Measurements from ENCODE around the gene PLEKHG3.

The PLEKHG3 gene

GRCh38 chr14:64685371-64686281, 18.6 kb upstream of the PLEKHG3 start:
- no peak for TF ChIP-seq TAF1 (IDR thresholded peaks at IDR 0.05; ENCODE audit: low read depth)
- TF ChIP-seq REST (IDR thresholded peaks at IDR 0.05; ENCODE audit: low read depth) = no peak
- no peak for TF ChIP-seq EP300 (IDR thresholded peaks at IDR 0.05; ENCODE audit: borderline replicate concordance)
- TF ChIP-seq TEAD4 (IDR thresholded peaks at IDR 0.05) = no peak
- TF ChIP-seq RAD21 (IDR thresholded peaks at IDR 0.05; ENCODE audit: low read depth) = no peak
- no peak for TF ChIP-seq NFIC (IDR thresholded peaks at IDR 0.05)

- TF ChIP-seq TAF1 (IDR thresholded peaks at IDR 0.05; ENCODE audit: low read depth) (no peak), TCF12 (IDR thresholded peaks at IDR 0.05; ENCODE audit: low read depth) (no peak), CEBPB (IDR thresholded peaks at IDR 0.05) (no peak), FOXM1 (IDR thresholded peaks at IDR 0.05; ENCODE audit: borderline replicate concordance, low read depth) (no peak), TEAD4 (IDR thresholded peaks at IDR 0.05) (no peak), ZBTB7A (IDR thresholded peaks at IDR 0.05; ENCODE audit: low read depth) (no peak), REST (IDR thresholded peaks at IDR 0.05; ENCODE audit: low read depth) (no peak), USF1 (IDR thresholded peaks at IDR 0.05) (no peak), EP300 (IDR thresholded peaks at IDR 0.05; ENCODE audit: borderline replicate concordance) (no peak), NFIC (IDR thresholded peaks at IDR 0.05) (no peak), RAD21 (IDR thresholded peaks at IDR 0.05; ENCODE audit: low read depth) (no peak), MAX (IDR thresholded peaks at IDR 0.05) (no peak), YY1 (IDR thresholded peaks at IDR 0.05; ENCODE audit: low read depth) (no peak)
Observed at GRCh38 chr14:64686282-64686615, 18.0 kb upstream of the PLEKHG3 start.

GRCh38 chr14:64688031-64688430, 16.2 kb upstream of the PLEKHG3 start:
- no peak for TF ChIP-seq RAD21 (IDR thresholded peaks at IDR 0.05; ENCODE audit: low read depth)
- no peak for TF ChIP-seq USF1 (IDR thresholded peaks at IDR 0.05)
- no peak for TF ChIP-seq TAF1 (IDR thresholded peaks at IDR 0.05; ENCODE audit: low read depth)
- TF ChIP-seq ZBTB7A (IDR thresholded peaks at IDR 0.05; ENCODE audit: low read depth) = no peak
- TF ChIP-seq TEAD4 (IDR thresholded peaks at IDR 0.05) = no peak
- TF ChIP-seq EP300 (IDR thresholded peaks at IDR 0.05; ENCODE audit: borderline replicate concordance) = no peak
- no peak for TF ChIP-seq YY1 (IDR thresholded peaks at IDR 0.05; ENCODE audit: low read depth)
- TF ChIP-seq TCF12 (IDR thresholded peaks at IDR 0.05; ENCODE audit: low read depth) = no peak
- TF ChIP-seq MAX (IDR thresholded peaks at IDR 0.05) = no peak
- no peak for TF ChIP-seq REST (IDR thresholded peaks at IDR 0.05; ENCODE audit: low read depth)
- TF ChIP-seq FOXM1 (IDR thresholded peaks at IDR 0.05; ENCODE audit: borderline replicate concordance, low read depth) = no peak
- TF ChIP-seq NFIC (IDR thresholded peaks at IDR 0.05) = no peak

- TF ChIP-seq EP300 (IDR thresholded peaks at IDR 0.05; ENCODE audit: borderline replicate concordance) (no peak), NFIC (IDR thresholded peaks at IDR 0.05) (no peak), TEAD4 (IDR thresholded peaks at IDR 0.05) (no peak), YY1 (IDR thresholded peaks at IDR 0.05; ENCODE audit: low read depth) (no peak), FOXM1 (IDR thresholded peaks at IDR 0.05; ENCODE audit: borderline replicate concordance, low read depth) (no peak), MAX (IDR thresholded peaks at IDR 0.05) (no peak), ZBTB7A (IDR thresholded peaks at IDR 0.05; ENCODE audit: low read depth) (no peak)
Observed at GRCh38 chr14:64688811-64689281, 15.4 kb upstream of the PLEKHG3 start.
